Posterior vena cava (tissue), 2 donors: ENCODE data around the gene FBLN1. TPM values are rescaled to one million over a fixed set of nuclear protein-coding genes. Genes with fewer than 3 reads are reported as not detected.
"Not testable (repeated sequence)": the region's sequence is repeated elsewhere in the genome, so short reads cannot be mapped to it uniquely, and the experiment has no call there.

Source experiments
- DNase-seq: peaks from one replicate; pipeline ENCODE4 v3.0.0-alpha.2; 2020; ENCODE audit warnings: low spot score
- intact Hi-C, 2 donors: fragments of 100-400 bp; cut with DNase I; formaldehyde crosslinking; loops; one replicate each; pipeline versions ENCODE4 v1.14.1 to v1.14.2; 2022 to 2023
- total RNA-seq, 2 donors: library from RNA; stranded (reverse); fragmentation: NEBNext Ultra II Directional; extraction: Animal tissue kit (Norgen Biotek cat#: 25700); gene quantifications; one replicate each; pipeline ENCODE4 v1.2.1, GENCODE V29; 2021
- donor health status: DM: yes; HTN: yes; CAD: no.
- donor health status: DM: yes; HTN: yes; CAD: no.

Gene FBLN1
- total RNA-seq, 2 donors from 2014 or later: 608 to 1,210 TPM

- DNase-seq: no peak
- intact Hi-C loops: loop anchor here in 1 of 2 donors (10.0 kb wide), 1 partner anchor 48 kb away; no protein-coding TSS in a partner anchor
Observed at GRCh38 chr22:45586651-45587405, 84.1 kb downstream of the FBLN1 start.

GRCh38 chr22:45587638-45588505 lies 85.2 kb downstream of the FBLN1 start:
- intact Hi-C loops: loop anchor here in 1 of 2 donors (10.0 kb wide), 1 partner anchor 47 kb away; no protein-coding TSS in a partner anchor
- DNase-seq: no peak

- no peak for DNase-seq
- intact Hi-C loops: loop anchor here in 1 of 2 donors (10.0 kb wide), 1 partner anchor 45 kb away; no protein-coding TSS in a partner anchor
Observed at GRCh38 chr22:45589556-45589955, 86.9 kb downstream of the FBLN1 start.

GRCh38 chr22:45590262-45590661 lies 87.6 kb downstream of the FBLN1 start:
- no peak for DNase-seq
- intact Hi-C loops: loop anchor here in 1 of 2 donors (2.0 kb wide), 1 partner anchor 773 kb away; no protein-coding TSS in a partner anchor

GRCh38 chr22:45591633-45592213 lies 89.0 kb downstream of the FBLN1 start:
- not testable (repeated sequence) for DNase-seq
- intact Hi-C loops: loop anchor here in 1 of 2 donors (2.0 kb wide), 1 partner anchor 771 kb away; no protein-coding TSS in a partner anchor

GRCh38 chr22:45594123-45594941 lies 91.6 kb downstream of the FBLN1 start:
- no peak for DNase-seq
- intact Hi-C loops: no loop called here

GRCh38 chr22:45597460-45598192 lies 94.9 kb downstream of the FBLN1 start:
- intact Hi-C loops: no loop called here

GRCh38 chr22:45598596-45599217 lies 96.0 kb downstream of the FBLN1 start:
- intact Hi-C loops: no loop called here

More at GRCh38 chr22:45597460-45598192, 94.9 kb downstream of the FBLN1 start:
- no peak for DNase-seq

GRCh38 chr22:45599836-45600577 lies 97.3 kb downstream of the FBLN1 start:
- intact Hi-C loops: no loop called here
- DNase-seq: no peak

More at GRCh38 chr22:45598596-45599217, 96.0 kb downstream of the FBLN1 start:
- DNase-seq: no peak

- intact Hi-C loops: no loop called here
- no peak for DNase-seq
Observed at GRCh38 chr22:45600790-45601730, 98.4 kb downstream of the FBLN1 start.

- intact Hi-C loops: no loop called here
- no peak for DNase-seq
Observed at GRCh38 chr22:45602004-45602733, 99.5 kb downstream of the FBLN1 start.

- DNase-seq: no peak
- intact Hi-C loops: no loop called here
Observed at GRCh38 chr22:45602824-45603595, 100.3 kb downstream of the FBLN1 start.

- intact Hi-C loops: no loop called here
- DNase-seq: no peak
Observed at GRCh38 chr22:45603619-45604018, 100.9 kb downstream of the FBLN1 start.

GRCh38 chr22:45608045-45608444 lies 105.4 kb downstream of the FBLN1 start:
- intact Hi-C loops, DNase-seq: not testable (repeated sequence)
